HL-60 (cell line): ENCODE measurements around the gene LAPTM5.

Experiments
- DNase-seq, 2 experiments: peaks; one replicate each; pipeline ENCODE4 v3.0.0-alpha.2; 2010 to 2020; ENCODE audit warnings: low read depth in 1 of 2, low spot score in 1 of 2
- H3K27ac ChIP-seq: fragments of 250-450 bp; sonication (Bioruptor Pico); replicated peaks from 2 replicates; pipeline ENCODE4 v1.5.1; 2020; ENCODE audit warnings: mild to moderate bottlenecking, moderate library complexity
- H3K27me3 ChIP-seq: fragments of 250-450 bp; sonication (Bioruptor Pico); 2 replicates; pipeline ENCODE4 v1.5.1; 2021; ENCODE audit warnings: mild to moderate bottlenecking, moderate library complexity; ENCODE audit not compliant: insufficient read depth, poor library complexity, severe bottlenecking
- H3K4me3 ChIP-seq: replicated peaks from 2 replicates; pipeline ENCODE4 v1.5.1; 2011; ENCODE audit warnings: mild to moderate bottlenecking, control low read depth, low read length; ENCODE audit not compliant: insufficient read depth
- CTCF ChIP-seq: IDR thresholded peaks from one replicate; pipeline ENCODE4 v1.5.1; 2011; ENCODE audit warnings: low read length, control low read depth, inconsistent platforms; ENCODE audit not compliant: insufficient read depth
- GABPA ChIP-seq: IDR thresholded peaks from 2 replicates; pipeline ENCODE4 v1.6.1; 2012; ENCODE audit warnings: low read depth
- POLR2AphosphoS5 ChIP-seq: IDR thresholded peaks from 2 replicates; pipeline ENCODE4 v1.6.1; 2012; ENCODE audit warnings: low read depth
- REST ChIP-seq: IDR thresholded peaks from 2 replicates; pipeline ENCODE4 v1.6.1; 2012; ENCODE audit warnings: low read depth; ENCODE audit not compliant: insufficient replicate concordance
- SPI1 ChIP-seq: IDR thresholded peaks from 2 replicates; pipeline ENCODE4 v1.6.1; 2012; ENCODE audit warnings: low read depth, mild to moderate bottlenecking, borderline replicate concordance

Gene LAPTM5

GRCh38 chr1:30759718-30760281 lies 2.2 kb upstream of the LAPTM5 start:
- Histone ChIP-seq H3K27me3 (no peaks in the 10 kb centered on the region), H3K4me3 (no peak overlapping the region), H3K27ac (no peak overlapping the region)
- DNase-seq, result no peak
- no peak for TF ChIP-seq REST
- TF ChIP-seq POLR2AphosphoS5, result no peak
- no peak for TF ChIP-seq CTCF
- no peak for TF ChIP-seq GABPA

- Histone ChIP-seq H3K27ac (no peak overlapping the region), H3K4me3 (no peak overlapping the region), H3K27me3 (no peaks in the 10 kb centered on the region)
- DNase-seq, result peak; percentile 49 to 59
- TF ChIP-seq GABPA (no peak), SPI1 (peak; percentile 15; the same call in 1 of the 2 replicates), POLR2AphosphoS5 (no peak), CTCF (no peak), REST (no peak)
Measured at GRCh38 chr1:30758785-30759380, 1.3 kb upstream of the LAPTM5 start.

- H3K4me3 ChIP-seq, result peak overlapping the region; percentile 69
- TF ChIP-seq POLR2AphosphoS5, result no peak
- no peak for TF ChIP-seq SPI1
- TF ChIP-seq GABPA, result no peak
- no peak for TF ChIP-seq REST
- no peak for DNase-seq
- H3K27me3 ChIP-seq, result no peaks in the 10 kb centered on the region
- peak overlapping the region; percentile 96 for H3K27ac ChIP-seq
Measured at GRCh38 chr1:30758121-30758688, 631 bp upstream of the LAPTM5 start.
